MCF 10A (cell line): ENCODE data around the gene CNTNAP2. TPM values are rescaled to one million over a fixed set of nuclear protein-coding genes. Genes with fewer than 3 reads are reported as not detected.
"Not testable (repeated sequence)": the region's sequence is repeated elsewhere in the genome, so short reads cannot be mapped to it uniquely, and the experiment has no call there.

Source experiments
- BruUV-seq: library from RNA; stranded (reverse); fragments of 400-500 nt; replicated peaks from 2 replicates; lab custom pipeline; 2021; lab: Mats Ljungman, UMichigan
- CTCF ChIA-PET: fragments of 300-600 bp; sonication (Branson Sonifier 250); formaldehyde crosslinking; extraction: SDS; loops from one replicate; lab custom pipeline; 2021; ENCODE audit warnings: antibody characterized with exemption, inconsistent platforms; lab: Yijun Ruan, JAX
- POLR2A ChIA-PET: fragments of 300-600, 350-650 bp; sonication (Branson Sonifier 250); formaldehyde crosslinking; extraction: SDS; loops from one replicate; lab custom pipeline; 2020; ENCODE audit warnings: antibody characterized with exemption, inconsistent platforms; lab: Yijun Ruan, JAX
- DNase-seq: peaks from one replicate; pipeline ENCODE4 v3.0.0-alpha.2; 2018; ENCODE audit not compliant: unreplicated experiment
- H3K27ac Mint-ChIP-seq: one replicate; pipeline ENCODE4 v1.8.0; 2022; ENCODE audit warnings: mild to moderate bottlenecking, low read depth, mixed read lengths; ENCODE audit not compliant: unreplicated experiment
- H3K27me3 Mint-ChIP-seq: one replicate; pipeline ENCODE4 v1.8.0; 2022; ENCODE audit warnings: mixed read lengths; ENCODE audit not compliant: insufficient read depth, unreplicated experiment
- H3K36me3 Mint-ChIP-seq: one replicate; pipeline ENCODE4 v1.8.0; 2022; ENCODE audit warnings: mild to moderate bottlenecking, moderate library complexity, mixed read lengths; ENCODE audit not compliant: insufficient read depth, unreplicated experiment
- H3K4me1 Mint-ChIP-seq: one replicate; pipeline ENCODE4 v1.8.0; 2022; ENCODE audit warnings: mixed read lengths; ENCODE audit not compliant: insufficient read depth, unreplicated experiment
- H3K4me3 Mint-ChIP-seq: one replicate; pipeline ENCODE4 v1.8.0; 2022; ENCODE audit warnings: mild to moderate bottlenecking, moderate library complexity, mixed read lengths; ENCODE audit not compliant: unreplicated experiment
- H3K9me3 Mint-ChIP-seq: one replicate; pipeline ENCODE4 v1.8.0; 2022; ENCODE audit warnings: mixed read lengths; ENCODE audit not compliant: unreplicated experiment
- CTCF ChIP-seq: fragments of 200-600 bp; IDR thresholded peaks from one replicate; pipeline ENCODE4 v1.8.0; 2022; ENCODE audit warnings: antibody characterized with exemption, mild to moderate bottlenecking; ENCODE audit not compliant: unreplicated experiment
- intact Hi-C: fragments of 100-400 bp; cut with micrococcal nuclease; formaldehyde crosslinking; loops from 2 replicates; pipeline ENCODE4 v1.14.1; 2022
- total RNA-seq: library from RNA; stranded (reverse); gene quantifications from 2 replicates; pipeline ENCODE4 v1.2.3, GENCODE V29; 2022

CNTNAP2 gene
- total RNA-seq, 1 experiment from 2014 or later, result 1.1 TPM

GRCh38 chr7:148412691-148413090 is 2296.1 kb downstream of the CNTNAP2 start:
- POLR2A ChIA-PET, result no interaction called here
- CTCF ChIA-PET, result interaction anchor here (0.8 kb wide), 1 partner anchor 148 kb away, joined by 3 read pairs; no protein-coding TSS in a partner anchor

GRCh38 chr7:148419856-148420832 is 2303.5 kb downstream of the CNTNAP2 start:
- ChIA-PET POLR2A (no interaction called here), CTCF (interaction anchor here (0.6 to 1.5 kb wide), 3 partner anchors 30 to 226 kb away, joined by 3 to 4 read pairs (median 3); no protein-coding TSS in a partner anchor)
- no peaks in the 10 kb centered on the region for H3K4me1 Mint-ChIP-seq
- no TSS peak for BruUV-seq
- H3K27me3 Mint-ChIP-seq, result no peaks in the 10 kb centered on the region
- intact Hi-C loops, result no loop called here
- no peak for DNase-seq
- no peak overlapping the region for H3K4me3 Mint-ChIP-seq
- no peaks in the 10 kb centered on the region for H3K9me3 Mint-ChIP-seq
- no peak overlapping the region for H3K27ac Mint-ChIP-seq
- no peak for TF ChIP-seq CTCF
- no peaks in the 10 kb centered on the region for H3K36me3 Mint-ChIP-seq

More at GRCh38 chr7:148412691-148413090, 2296.1 kb downstream of the CNTNAP2 start:
- no peak for TF ChIP-seq CTCF
- no peaks in the 10 kb centered on the region for H3K9me3 Mint-ChIP-seq
- H3K36me3 Mint-ChIP-seq, result no peaks in the 10 kb centered on the region
- no peak for DNase-seq
- no peak overlapping the region for H3K27ac Mint-ChIP-seq
- no peaks in the 10 kb centered on the region for H3K27me3 Mint-ChIP-seq
- intact Hi-C loops, result no loop called here
- no peaks in the 10 kb centered on the region for H3K4me1 Mint-ChIP-seq
- no TSS peak for BruUV-seq
- no peak overlapping the region for H3K4me3 Mint-ChIP-seq

GRCh38 chr7:148422030-148422429 is 2305.4 kb downstream of the CNTNAP2 start:
- Mint-ChIP-seq H3K4me3 (no peak overlapping the region), H3K27ac (no peak overlapping the region), H3K27me3 (no peaks in the 10 kb centered on the region), H3K4me1 (no peaks in the 10 kb centered on the region), H3K36me3 (no peaks in the 10 kb centered on the region), H3K9me3 (no peaks in the 10 kb centered on the region)
- POLR2A ChIA-PET, result no interaction called here
- intact Hi-C loops, result no loop called here
- no peak for TF ChIP-seq CTCF
- no TSS peak for BruUV-seq
- DNase-seq, result no peak
- CTCF ChIA-PET, result no interaction called here

DNA sequence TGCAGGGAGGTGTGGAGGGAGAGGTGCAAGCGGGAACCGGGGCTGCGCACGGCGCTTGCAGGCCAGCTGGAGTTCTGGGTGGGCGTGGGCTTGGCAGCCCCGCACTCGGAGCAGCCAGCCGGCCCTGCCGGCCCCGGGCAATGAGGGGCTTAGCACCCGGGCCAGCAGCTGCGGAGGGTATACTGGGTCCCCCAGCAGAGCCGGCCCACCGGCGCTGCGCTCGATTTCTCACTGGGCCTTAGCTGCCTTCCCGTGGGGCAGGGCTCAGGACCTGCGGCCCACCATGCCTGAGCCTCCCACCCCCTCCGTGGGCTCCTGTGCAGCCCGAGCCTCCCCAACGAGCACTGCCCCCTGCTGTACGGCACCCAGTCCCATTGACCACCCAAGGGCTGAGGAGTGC is 2309.8 kb downstream of the CNTNAP2 start:
- intact Hi-C loops, H3K9me3 Mint-ChIP-seq, H3K36me3 Mint-ChIP-seq, DNase-seq, H3K4me3 Mint-ChIP-seq, H3K27ac Mint-ChIP-seq, H3K27me3 Mint-ChIP-seq, H3K4me1 Mint-ChIP-seq, CTCF ChIA-PET, BruUV-seq: not testable (repeated sequence)
- POLR2A ChIA-PET, result interaction anchor here (0.6 kb wide), 1 partner anchor 334 kb away, joined by 3 read pairs; no protein-coding TSS in a partner anchor

- DNase-seq, BruUV-seq, POLR2A ChIA-PET, H3K9me3 Mint-ChIP-seq, H3K27me3 Mint-ChIP-seq, H3K4me3 Mint-ChIP-seq, intact Hi-C loops, H3K27ac Mint-ChIP-seq, H3K36me3 Mint-ChIP-seq: not testable (repeated sequence)
- peaks cover 11% of the 10 kb centered on the region for H3K4me1 Mint-ChIP-seq
- CTCF ChIA-PET, result interaction anchor here (0.6 to 1.4 kb wide), 4 partner anchors 9 to 74 kb away, joined by 3 to 4 read pairs (median 3); no protein-coding TSS in a partner anchor
Observed at GRCh38 chr7:148430690-148431089, 2314.1 kb downstream of the CNTNAP2 start.
